GM19397 (cell line): Measurements from ENCODE around the gene MKLN1.

Source experiments
- ATAC-seq: cut with Tn5 transposase; IDR thresholded peaks from one replicate; pipeline ENCODE4 v1.9.1; 2021; ENCODE audit warnings: mild to moderate bottlenecking, moderate library complexity; ENCODE audit not compliant: unreplicated experiment

Gene MKLN1

GRCh38 chr7:131540491-131541162 is 213.0 kb downstream of the MKLN1 start:
- ATAC-seq: no peak

DNA sequence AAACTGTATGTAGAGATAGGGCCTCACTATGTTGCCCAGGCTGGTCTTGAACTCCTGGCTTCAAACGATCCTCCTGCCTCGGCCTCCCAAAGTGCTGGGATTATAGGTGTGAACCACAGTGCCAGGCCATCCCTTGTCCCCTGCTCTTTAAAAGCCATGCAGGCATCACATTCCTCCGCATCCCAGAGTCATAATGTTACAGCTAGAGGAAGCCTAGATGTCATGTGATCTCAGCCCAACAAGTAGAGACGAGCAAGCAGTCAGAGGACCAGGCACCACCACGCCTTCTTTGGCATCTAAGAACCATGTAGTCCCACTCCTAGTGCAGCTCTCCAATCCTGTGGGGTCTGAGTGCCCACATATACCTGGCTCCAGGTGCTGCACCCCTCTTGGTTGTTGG is 215.6 kb downstream of the MKLN1 start:
- ATAC-seq: no peak

DNA sequence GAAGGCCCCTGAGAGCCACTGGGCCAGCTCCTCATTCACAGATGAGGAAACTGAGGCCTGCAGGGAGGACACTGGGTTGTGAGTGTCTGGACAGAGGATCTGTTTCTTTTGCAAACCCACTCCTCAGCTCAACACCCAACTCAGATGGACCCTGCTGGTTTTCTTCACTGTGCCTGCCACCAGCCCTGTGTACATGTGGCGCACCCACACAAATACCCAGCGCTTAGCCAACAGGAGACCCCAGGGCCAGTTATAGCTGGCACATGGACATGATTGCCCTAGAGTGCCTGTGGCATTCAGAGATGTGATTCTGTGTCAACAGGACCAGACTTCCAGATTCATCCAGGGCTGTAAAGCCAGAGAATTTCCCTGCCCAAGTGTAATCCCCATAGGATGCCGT is 216.3 kb downstream of the MKLN1 start:
- ATAC-seq: no peak

GRCh38 chr7:131544449-131545301 is 217.0 kb downstream of the MKLN1 start:
- no peak for ATAC-seq

DNA sequence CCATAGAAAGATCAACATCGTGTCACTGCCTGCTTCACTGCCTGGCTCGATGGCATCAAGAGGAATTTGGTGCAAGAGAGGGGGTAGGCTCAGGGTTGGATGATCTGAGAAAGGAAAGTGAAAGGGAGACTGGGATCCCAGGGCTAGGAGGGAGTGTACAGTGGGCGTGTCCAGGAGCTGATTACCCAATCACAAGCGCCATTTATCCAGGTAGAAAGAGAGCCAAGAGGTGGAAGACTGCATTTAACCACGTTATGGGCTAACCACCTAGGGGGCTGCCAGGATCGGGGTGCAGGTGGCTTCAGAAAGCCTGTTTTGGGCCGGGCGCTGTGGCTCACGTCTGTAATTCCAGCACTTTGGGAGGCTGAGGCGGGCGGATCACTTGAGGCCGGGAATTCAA is 218.4 kb downstream of the MKLN1 start:
- ATAC-seq: no peak
